Measurements from ENCODE around the gene LSM8. TPM values are rescaled to one million over a fixed set of nuclear protein-coding genes. Genes with fewer than 3 reads are reported as not detected.

LSM8 gene
- total RNA-seq, 2 experiments from 2014 or later, result 47.1 to 49.4 TPM

Other genes with a start within 250 kb of the LSM8 start
- gene ANKRD7, start 40.5 kb downstream of the LSM8 start, total RNA-seq, result not detected